CD4-positive, alpha-beta T cell treated with Interleukin-21 for 1 hour (primary cell): ENCODE measurements around the gene CAPN14.
"Not testable (repeated sequence)": the region's sequence is repeated elsewhere in the genome, so short reads cannot be mapped to it uniquely, and the experiment has no call there.

ENCODE experiments used
- DNase-seq: peaks from one replicate; pipeline ENCODE4 v3.0.0-alpha.2; 2020

The CAPN14 gene

GRCh38 chr2:31192851-31193392 is 24.4 kb downstream of the CAPN14 start:
- no peak for DNase-seq

- no peak for DNase-seq
Measured at GRCh38 chr2:31192396-31192795, 24.9 kb downstream of the CAPN14 start.

GRCh38 chr2:31191931-31192330 is 25.4 kb downstream of the CAPN14 start:
- no peak for DNase-seq

GRCh38 chr2:31190188-31190587 is 27.1 kb downstream of the CAPN14 start:
- DNase-seq: no peak

- no peak for DNase-seq
Measured at GRCh38 chr2:31189141-31189540, 28.2 kb downstream of the CAPN14 start.

GRCh38 chr2:31188131-31188530 is 29.2 kb downstream of the CAPN14 start:
- DNase-seq: no peak

- no peak for DNase-seq
Measured at GRCh38 chr2:31187166-31187565, 30.1 kb downstream of the CAPN14 start.

GRCh38 chr2:31183973-31184372 is 33.3 kb downstream of the CAPN14 start:
- DNase-seq: not testable (repeated sequence)

GRCh38 chr2:31176742-31177141 is 40.6 kb downstream of the CAPN14 start:
- no peak for DNase-seq

GRCh38 chr2:31171142-31171541 is 46.2 kb downstream of the CAPN14 start:
- no peak for DNase-seq

- peak; percentile 48 for DNase-seq
Measured at GRCh38 chr2:31170071-31170698, 47.1 kb downstream of the CAPN14 start.

- DNase-seq: no peak
Measured at GRCh38 chr2:31168291-31168690, 49.0 kb downstream of the CAPN14 start.

GRCh38 chr2:31166925-31167324 is 50.4 kb downstream of the CAPN14 start:
- no peak for DNase-seq

- no peak for DNase-seq
Measured at GRCh38 chr2:31163011-31163539, 54.2 kb downstream of the CAPN14 start.

GRCh38 chr2:31161637-31162036 is 55.7 kb downstream of the CAPN14 start:
- no peak for DNase-seq

GRCh38 chr2:31151501-31151900 is 65.8 kb downstream of the CAPN14 start:
- DNase-seq: no peak

GRCh38 chr2:31150120-31150670 is 67.1 kb downstream of the CAPN14 start:
- DNase-seq: no peak

GRCh38 chr2:31148514-31148913 is 68.8 kb downstream of the CAPN14 start:
- no peak for DNase-seq

- DNase-seq: no peak
Measured at GRCh38 chr2:31147645-31148044, 69.7 kb downstream of the CAPN14 start.

GRCh38 chr2:31142110-31142509 is 75.2 kb downstream of the CAPN14 start:
- DNase-seq: no peak

GRCh38 chr2:31141443-31142085 is 75.8 kb downstream of the CAPN14 start:
- no peak for DNase-seq

GRCh38 chr2:31140151-31140550 is 77.2 kb downstream of the CAPN14 start:
- no peak for DNase-seq

- no peak for DNase-seq
Measured at GRCh38 chr2:31139671-31140070, 77.6 kb downstream of the CAPN14 start.
